Sigmoid colon (tissue), 7 donors: ENCODE results near the gene FXYD3. TPM values are rescaled to one million over a fixed set of nuclear protein-coding genes. Genes with fewer than 3 reads are reported as not detected.
"Not testable (repeated sequence)": the region's sequence is repeated elsewhere in the genome, so short reads cannot be mapped to it uniquely, and the experiment has no call there.

Experiments
- DNase-seq: peaks from one replicate; pipeline ENCODE4 v3.0.0-alpha.2; 2019
- H3K27ac ChIP-seq, 4 donors: fragments of 200-600 bp; sonication (generic); one replicate each; pipeline ENCODE4 v1.5.1; 2016 to 2019; ENCODE audit warnings: mild to moderate bottlenecking in 1 of 4
- H3K27me3 ChIP-seq, 3 donors: fragments of 200-600 bp; sonication (generic); one replicate each; pipeline ENCODE4 v1.5.1; 2019; ENCODE audit warnings: mild to moderate bottlenecking in 1 of 3
- H3K36me3 ChIP-seq, 4 donors: fragments of 200-600 bp; sonication (generic); one replicate each; pipeline ENCODE4 v1.5.1; 2016 to 2019
- H3K4me1 ChIP-seq, 4 donors: fragments of 200-600 bp; sonication (generic); one replicate each; pipeline ENCODE4 v1.5.1; 2017 to 2019
- H3K4me3 ChIP-seq, 4 donors: fragments of 200-600 bp; sonication (generic); one replicate each; pipeline ENCODE4 v1.5.1; 2017 to 2019; ENCODE audit warnings: mild to moderate bottlenecking in 2 of 4, moderate library complexity in 1 of 4
- H3K9me3 ChIP-seq, 4 donors: fragments of 200-600 bp in 3 of 4; sonication (generic) in 3 of 4; one replicate each; pipeline versions ENCODE4 v1.5.1 to v1.6.1; 2013 to 2019
- CTCF ChIP-seq, 4 experiments: fragments of 450-650 bp in 3 of 4; fragments of 200-600 bp in 1 of 4; IDR thresholded peaks; one replicate each; pipeline ENCODE4 v1.5.1; 2016 to 2019; ENCODE audit warnings: antibody characterized with exemption in 4 of 4, mild to moderate bottlenecking in 3 of 4, moderate library complexity in 2 of 4
- EP300 ChIP-seq, 4 donors: sonication (generic); formaldehyde crosslinking; IDR thresholded peaks; one replicate each; pipeline ENCODE4 v1.6.1; 2017; ENCODE audit warnings: antibody characterized with exemption in 4 of 4
- POLR2A ChIP-seq, 2 donors: fragments of 450-650 bp; IDR thresholded peaks; one replicate each; pipeline ENCODE4 v1.6.1; 2016; ENCODE audit warnings: antibody characterized with exemption in 2 of 2, mild to moderate bottlenecking in 2 of 2, moderate library complexity in 2 of 2
- POLR2AphosphoS5 ChIP-seq, 4 donors: sonication (generic); formaldehyde crosslinking; IDR thresholded peaks; one replicate each; pipeline ENCODE4 v1.6.1; 2017; ENCODE audit warnings: antibody characterized with exemption in 4 of 4
- WGBS, 2 donors: extraction: QIAGEN DNeasy Blood & Tissue Kit; methylation state at CpG; one replicate each; pipeline ENCODE4 v1.1.7; 2013; 5-methylcytosine and 5-hydroxymethylcytosine counted together
- intact Hi-C: fragments of 100-400 bp; cut with DNase I; formaldehyde crosslinking; loops from one replicate; pipeline ENCODE4 v1.15.1; 2023
- polyA plus RNA-seq, 3 donors: library from polyadenylated mRNA; stranded (reverse); fragments of 200-250 nt; gene quantifications; one replicate each; pipeline ENCODE4 v1.2.3, GENCODE V29; 2013
- total RNA-seq, 4 donors: library from RNA; depleted of rRNA; stranded (reverse); fragments of >200 nt; gene quantifications; one replicate each; pipeline ENCODE4 v1.1.0, GENCODE V29; 2016
- donor health status: healthy with polysubstance abuse.
- donor health status: Bipolar disorder and iron deficiency.
- donor health status: healthy.

FXYD3 gene
- total and polyA plus RNA-seq, 7 donors, result 3.7 to 3,333 (median 15.3) TPM

GRCh38 chr19:35126624-35126959, 11.0 kb downstream of the FXYD3 start:
- Histone ChIP-seq H3K27me3 (no peaks in the 10 kb centered on the region), H3K36me3 (no peaks in the 10 kb centered on the region), H3K27ac (peak overlapping the region; percentile 18 to 86 (median 80)), H3K4me1 (peaks cover 0 to 20% (median 10%) of the 10 kb centered on the region in 4 donors), H3K9me3 (no peaks in the 10 kb centered on the region), H3K4me3 (peak overlapping the region in 1 of 4 donors; percentile 16)
- 76 to 82% methylated on average over 20 of the region's 20 CpGs for WGBS, 2 donors
- intact Hi-C loops, result loop anchor here (10.0 kb wide), 1 partner anchor 152 kb away; no protein-coding TSS in a partner anchor
- no peak for DNase-seq
- TF ChIP-seq POLR2A (IDR thresholded peaks at IDR 0.05), result no peak
- peak in 1 of 4 donors; percentile 8 for TF ChIP-seq POLR2AphosphoS5 (IDR thresholded peaks at IDR 0.05)
- no peak for TF ChIP-seq EP300 (IDR thresholded peaks at IDR 0.05)
- TF ChIP-seq CTCF (IDR thresholded peaks at IDR 0.05), result no peak

GRCh38 chr19:35127871-35128270, 12.2 kb downstream of the FXYD3 start:
- 69 to 79% methylated on average over 7 of the region's 7 CpGs for WGBS, 2 donors
- Histone ChIP-seq H3K4me3 (no peak overlapping the region), H3K36me3 (no peaks in the 10 kb centered on the region), H3K9me3 (no peaks in the 10 kb centered on the region), H3K27ac (peak overlapping the region in 1 of 4 donors; percentile 83), H3K27me3 (no peaks in the 10 kb centered on the region), H3K4me1 (peaks cover 0 to 20% (median 8%) of the 10 kb centered on the region in 4 donors)
- intact Hi-C loops, result loop anchor here (10.0 kb wide), 1 partner anchor 153 kb away; no protein-coding TSS in a partner anchor
- no peak for DNase-seq
- TF ChIP-seq POLR2AphosphoS5 (IDR thresholded peaks at IDR 0.05) (peak in 1 of 4 donors; percentile 20), POLR2A (IDR thresholded peaks at IDR 0.05) (no peak), CTCF (IDR thresholded peaks at IDR 0.05) (no peak), EP300 (IDR thresholded peaks at IDR 0.05) (no peak)

- WGBS, 2 donors, result 77 to 88% methylated on average over 9 of the region's 9 CpGs
- Histone ChIP-seq H3K4me1 (peaks cover 0 to 19% (median 7%) of the 10 kb centered on the region in 4 donors), H3K36me3 (no peaks in the 10 kb centered on the region), H3K9me3 (no peaks in the 10 kb centered on the region), H3K27me3 (no peaks in the 10 kb centered on the region), H3K27ac (peak overlapping the region in 1 of 4 donors; percentile 83), H3K4me3 (no peak overlapping the region)
- no peak for DNase-seq
- TF ChIP-seq POLR2AphosphoS5 (IDR thresholded peaks at IDR 0.05), result no peak
- no peak for TF ChIP-seq POLR2A (IDR thresholded peaks at IDR 0.05)
- no peak for TF ChIP-seq EP300 (IDR thresholded peaks at IDR 0.05)
- no peak for TF ChIP-seq CTCF (IDR thresholded peaks at IDR 0.05)
- intact Hi-C loops, result loop anchor here (10.0 kb wide), 1 partner anchor 154 kb away; no protein-coding TSS in a partner anchor
Observed at GRCh38 chr19:35128398-35129057, 12.9 kb downstream of the FXYD3 start.

GRCh38 chr19:35129724-35130274, 14.2 kb downstream of the FXYD3 start:
- 14 to 48% methylated on average over 14 of the region's 14 CpGs for WGBS, 2 donors
- not testable (repeated sequence) for H3K27me3 ChIP-seq, H3K36me3 ChIP-seq, H3K9me3 ChIP-seq, DNase-seq, H3K4me3 ChIP-seq, H3K4me1 ChIP-seq
- intact Hi-C loops, result loop anchor here (10.0 kb wide), 1 partner anchor 155 kb away; no protein-coding TSS in a partner anchor
- peak overlapping the region in 1 of 4 donors; percentile 39 for H3K27ac ChIP-seq
